Trophoblast cell (in vitro differentiated cells and primary cell): ENCODE results near the gene ATP2B3.

Experiments used
- DNase-seq, 2 donors: peaks; one replicate each; pipeline ENCODE4 v3.0.0-alpha.2; 2016
- H2AFZ ChIP-seq: 2 replicates; pipeline ENCODE4 v1.6.1; 2013; ENCODE audit warnings: low read length, moderate library complexity, mild to moderate bottlenecking; ENCODE audit not compliant: insufficient read depth, poor library complexity
- H2AK5ac ChIP-seq: 2 replicates; pipeline ENCODE4 v1.6.1; 2013; ENCODE audit warnings: mild to moderate bottlenecking, low read length
- H2BK120ac ChIP-seq: 2 replicates; pipeline ENCODE4 v1.6.1; 2013; ENCODE audit warnings: low read length, mild to moderate bottlenecking, moderate library complexity; ENCODE audit not compliant: insufficient read depth, poor library complexity
- H2BK12ac ChIP-seq: 2 replicates; pipeline ENCODE4 v1.6.1; 2013; ENCODE audit warnings: mild to moderate bottlenecking, low read length, moderate library complexity
- H2BK5ac ChIP-seq: 2 replicates; pipeline ENCODE4 v1.6.1; 2013; ENCODE audit warnings: low read length, low read depth, moderate library complexity, mild to moderate bottlenecking; ENCODE audit not compliant: poor library complexity
- H3K14ac ChIP-seq: 2 replicates; pipeline ENCODE4 v1.6.1; 2013; ENCODE audit warnings: mild to moderate bottlenecking, low read length
- H3K18ac ChIP-seq: 2 replicates; pipeline ENCODE4 v1.6.1; 2013; ENCODE audit warnings: mild to moderate bottlenecking, low read length
- H3K23ac ChIP-seq: 2 replicates; pipeline ENCODE4 v1.6.1; 2013; ENCODE audit warnings: low read length
- H3K27ac ChIP-seq: 2 replicates; pipeline ENCODE4 v1.5.1; 2013; ENCODE audit warnings: low read depth, mild to moderate bottlenecking, inconsistent platforms, low read length, moderate library complexity
- H3K27me3 ChIP-seq: 2 replicates; pipeline ENCODE4 v1.6.1; 2013; ENCODE audit warnings: inconsistent platforms, mild to moderate bottlenecking, low read length, moderate library complexity; ENCODE audit not compliant: insufficient read depth
- H3K36me3 ChIP-seq, 2 experiments: 1 replicate in 1 of 2; 2 replicates in 1 of 2; pipeline ENCODE4 v1.6.1; 2013; ENCODE audit warnings: low read length in 2 of 2, mild to moderate bottlenecking in 2 of 2, moderate library complexity in 1 of 2; ENCODE audit not compliant: insufficient read depth in 2 of 2, control insufficient read depth in 1 of 2
- H3K4ac ChIP-seq: 2 replicates; pipeline ENCODE4 v1.6.1; 2013; ENCODE audit warnings: low read depth, mild to moderate bottlenecking, low read length, moderate library complexity
- H3K4me1 ChIP-seq, 2 experiments: 1 replicate in 1 of 2; 2 replicates in 1 of 2; pipeline ENCODE4 v1.6.1; 2013; ENCODE audit warnings: low read length in 2 of 2, mild to moderate bottlenecking in 2 of 2, moderate library complexity in 1 of 2; ENCODE audit not compliant: insufficient read depth in 2 of 2, control insufficient read depth in 1 of 2
- H3K4me2 ChIP-seq: 2 replicates; pipeline ENCODE4 v1.6.1; 2013; ENCODE audit warnings: inconsistent platforms, mild to moderate bottlenecking, low read length, moderate library complexity
- H3K4me3 ChIP-seq: 2 replicates; pipeline ENCODE4 v1.5.1; 2013; ENCODE audit warnings: mild to moderate bottlenecking, low read depth, low read length, inconsistent platforms
- H3K79me1 ChIP-seq: one replicate; pipeline ENCODE4 v1.6.1; 2013; ENCODE audit warnings: low read length
- H3K79me2 ChIP-seq: 2 replicates; pipeline ENCODE4 v1.6.1; 2013; ENCODE audit warnings: low read length, mild to moderate bottlenecking; ENCODE audit not compliant: control insufficient read depth, insufficient read depth, poor library complexity
- H3K9ac ChIP-seq: 2 replicates; pipeline ENCODE4 v1.6.1; 2013; ENCODE audit warnings: mild to moderate bottlenecking, low read length
- H3K9me3 ChIP-seq: 2 replicates; pipeline ENCODE4 v1.6.1; 2013; ENCODE audit warnings: low read depth, mild to moderate bottlenecking, control low read depth, inconsistent platforms, low read length; ENCODE audit not compliant: insufficient read depth
- H4K12ac ChIP-seq: 2 replicates; pipeline ENCODE4 v1.6.1; 2013; ENCODE audit warnings: low read depth, mild to moderate bottlenecking, low read length, moderate library complexity
- H4K8ac ChIP-seq: 2 replicates; pipeline ENCODE4 v1.6.1; 2013; ENCODE audit warnings: low read depth, mild to moderate bottlenecking, low read length, moderate library complexity
- H4K91ac ChIP-seq: one replicate; pipeline ENCODE4 v1.6.1; 2013; ENCODE audit warnings: low read depth, mild to moderate bottlenecking, low read length, moderate library complexity
- WGBS: extraction: QIAGEN DNeasy Blood & Tissue Kit; methylation state at CpG from one replicate; pipeline ENCODE4 v1.1.7; 2013; ENCODE audit warnings: missing lambda C conversion rate; ENCODE audit not compliant: insufficient read length, insufficient coverage; ENCODE audit errors: extremely low coverage; 5-methylcytosine and 5-hydroxymethylcytosine counted together

ATP2B3 gene

GRCh38 chrX:153578200-153578835 is 60.9 kb downstream of the ATP2B3 start:
- H3K36me3 ChIP-seq, result no peaks in the 10 kb centered on the region
- H3K18ac ChIP-seq, result no peak overlapping the region
- DNase-seq, result no peak
- H3K27me3 ChIP-seq, result no peaks in the 10 kb centered on the region
- no peak overlapping the region for H2BK12ac ChIP-seq
- H4K8ac ChIP-seq, result no peak overlapping the region
- no peaks in the 10 kb centered on the region for H3K4me1 ChIP-seq
- H4K12ac ChIP-seq, result no peak overlapping the region
- H3K79me1 ChIP-seq, result no peaks in the 10 kb centered on the region
- no peaks in the 10 kb centered on the region for H3K79me2 ChIP-seq
- no peak overlapping the region for H4K91ac ChIP-seq
- no peak overlapping the region for H2AFZ ChIP-seq
- H3K23ac ChIP-seq, result no peak overlapping the region
- H3K4me2 ChIP-seq, result no peak overlapping the region
- no peak overlapping the region for H3K9ac ChIP-seq
- no peak overlapping the region for H3K4ac ChIP-seq
- no CpG with 5 or more reads among the region's 18 CpGs for WGBS
- no peak overlapping the region for H3K27ac ChIP-seq
- no peak overlapping the region for H2BK5ac ChIP-seq
- no peak overlapping the region for H3K14ac ChIP-seq
- H3K4me3 ChIP-seq, result no peak overlapping the region
- H2AK5ac ChIP-seq, result no peak overlapping the region
- no peaks in the 10 kb centered on the region for H3K9me3 ChIP-seq
- H2BK120ac ChIP-seq, result no peak overlapping the region

GRCh38 chrX:153578889-153579288 is 61.4 kb downstream of the ATP2B3 start:
- Histone ChIP-seq H2BK12ac (no peak overlapping the region), H2BK120ac (no peak overlapping the region), H3K27ac (no peak overlapping the region), H4K91ac (no peak overlapping the region), H2AFZ (no peak overlapping the region), H3K23ac (no peak overlapping the region), H4K8ac (no peak overlapping the region), H3K4me1 (no peaks in the 10 kb centered on the region), H2AK5ac (no peak overlapping the region), H3K4ac (no peak overlapping the region), H3K9ac (no peak overlapping the region), H3K36me3 (no peaks in the 10 kb centered on the region), H3K4me2 (no peak overlapping the region), H3K79me2 (no peaks in the 10 kb centered on the region), H2BK5ac (no peak overlapping the region), H4K12ac (no peak overlapping the region), H3K9me3 (no peaks in the 10 kb centered on the region), H3K18ac (no peak overlapping the region), H3K79me1 (no peaks in the 10 kb centered on the region), H3K4me3 (no peak overlapping the region), H3K14ac (no peak overlapping the region), H3K27me3 (no peaks in the 10 kb centered on the region)
- no peak for DNase-seq
- no CpG with 5 or more reads among the region's 2 CpGs for WGBS

- Histone ChIP-seq H2BK12ac (no peak overlapping the region), H4K12ac (no peak overlapping the region), H3K4me3 (no peak overlapping the region), H3K18ac (no peak overlapping the region), H3K36me3 (no peaks in the 10 kb centered on the region), H2BK120ac (no peak overlapping the region), H3K9me3 (no peaks in the 10 kb centered on the region), H3K79me1 (no peaks in the 10 kb centered on the region), H3K4me2 (no peak overlapping the region), H3K9ac (no peak overlapping the region), H3K27me3 (no peaks in the 10 kb centered on the region), H4K8ac (no peak overlapping the region), H3K27ac (no peak overlapping the region), H3K23ac (no peak overlapping the region), H2BK5ac (no peak overlapping the region), H2AK5ac (no peak overlapping the region), H3K4ac (no peak overlapping the region), H3K4me1 (no peaks in the 10 kb centered on the region), H3K14ac (no peak overlapping the region), H4K91ac (no peak overlapping the region), H2AFZ (no peak overlapping the region), H3K79me2 (no peaks in the 10 kb centered on the region)
- WGBS, result no CpG with 5 or more reads among the region's 14 CpGs
- no peak for DNase-seq
These were observed 63.4 kb downstream of the ATP2B3 start for GRCh38 chrX:153580700-153581386.

- H4K12ac ChIP-seq, result no peak overlapping the region
- no peak overlapping the region for H3K27ac ChIP-seq
- no peak overlapping the region for H3K4me3 ChIP-seq
- no peak overlapping the region for H2BK5ac ChIP-seq
- no peak overlapping the region for H2AFZ ChIP-seq
- no peak overlapping the region for H3K18ac ChIP-seq
- H3K4ac ChIP-seq, result no peak overlapping the region
- no peak overlapping the region for H3K14ac ChIP-seq
- H3K4me1 ChIP-seq, result no peaks in the 10 kb centered on the region
- H2AK5ac ChIP-seq, result no peak overlapping the region
- H3K27me3 ChIP-seq, result no peaks in the 10 kb centered on the region
- H3K36me3 ChIP-seq, result peaks cover 9% of the 10 kb centered on the region in 2 experiments
- WGBS, result no CpG with 5 or more reads among the region's 13 CpGs
- H3K23ac ChIP-seq, result no peak overlapping the region
- no peak overlapping the region for H3K9ac ChIP-seq
- H3K4me2 ChIP-seq, result no peak overlapping the region
- H3K79me2 ChIP-seq, result no peaks in the 10 kb centered on the region
- H4K91ac ChIP-seq, result no peak overlapping the region
- H3K9me3 ChIP-seq, result no peaks in the 10 kb centered on the region
- peak; percentile 21 to 23 for DNase-seq
- no peak overlapping the region for H4K8ac ChIP-seq
- H2BK120ac ChIP-seq, result no peak overlapping the region
- H2BK12ac ChIP-seq, result no peak overlapping the region
- no peaks in the 10 kb centered on the region for H3K79me1 ChIP-seq
These were observed 65.5 kb downstream of the ATP2B3 start for GRCh38 chrX:153582896-153583295.
